Coronary artery (tissue), 2 donors: ENCODE measurements around the gene PLXNA4.
"Not testable (repeated sequence)": the region's sequence is repeated elsewhere in the genome, so short reads cannot be mapped to it uniquely, and the experiment has no call there.

Experiments used
- DNase-seq: peaks from one replicate; pipeline ENCODE4 v3.0.0-alpha.2; 2017; ENCODE audit warnings: low spot score
- H3K27ac ChIP-seq, 2 donors: fragments of 200-600 bp; sonication (generic); one replicate each; pipeline ENCODE4 v1.5.1; 2016 to 2019
- H3K4me3 ChIP-seq: fragments of 200-600 bp; sonication (generic); 2 replicates; pipeline ENCODE4 v1.5.1; 2016; ENCODE audit warnings: mild to moderate bottlenecking, moderate library complexity
- CTCF ChIP-seq: fragments of 200-600 bp; sonication (generic); IDR thresholded peaks from one replicate; pipeline ENCODE4 v1.5.1; 2019; ENCODE audit warnings: antibody characterized with exemption

The PLXNA4 gene

GRCh38 chr7:132604121-132604520 is 27.9 kb upstream of the PLXNA4 start:
- no peak overlapping the region for H3K27ac ChIP-seq
- TF ChIP-seq CTCF = no peak
- no peak overlapping the region for H3K4me3 ChIP-seq
- no peak for DNase-seq

- Histone ChIP-seq H3K4me3 (no peak overlapping the region), H3K27ac (no peak overlapping the region)
- DNase-seq = no peak
- no peak for TF ChIP-seq CTCF
These were observed 27.1 kb upstream of the PLXNA4 start for GRCh38 chr7:132603220-132603833.

DNA sequence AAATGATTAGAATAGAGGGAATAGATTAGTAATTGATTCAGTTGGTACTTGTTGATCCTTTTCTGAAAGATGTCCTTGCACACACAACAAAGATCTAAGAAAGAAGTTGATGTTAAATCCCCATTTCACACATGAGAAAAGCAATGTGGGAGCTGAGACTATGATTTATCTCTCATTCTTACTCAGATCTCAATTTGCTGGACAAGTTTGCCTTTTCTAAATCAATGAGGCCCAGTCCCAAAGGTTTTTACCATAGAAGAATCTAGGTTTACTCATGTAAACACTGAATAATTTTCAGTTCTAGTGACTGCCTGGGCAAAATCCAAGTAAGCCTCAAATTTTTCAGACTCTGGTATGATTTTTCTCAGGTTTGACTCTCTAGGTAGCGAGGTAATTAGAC is 25.5 kb upstream of the PLXNA4 start:
- no peak for DNase-seq

DNA sequence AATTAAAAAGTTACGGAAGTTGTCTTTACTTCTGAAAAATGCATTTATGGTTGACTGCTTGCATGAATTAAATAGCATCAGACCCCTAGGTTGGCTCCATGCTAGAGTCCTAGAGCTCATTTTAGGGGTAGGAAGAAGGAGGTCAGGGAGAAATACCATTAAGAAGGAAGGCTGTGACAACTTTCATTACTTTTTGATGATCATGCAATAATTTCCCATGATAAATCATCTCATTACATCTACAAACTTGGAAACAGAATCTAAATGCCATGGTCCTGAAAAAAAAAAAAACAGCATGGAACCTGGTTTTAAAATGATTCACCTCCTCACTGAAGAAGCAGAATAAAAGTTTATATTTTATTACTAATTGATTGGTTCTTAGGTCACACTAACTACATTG is 20.3 kb upstream of the PLXNA4 start:
- H3K4me3 ChIP-seq = no peak overlapping the region
- DNase-seq = no peak
- TF ChIP-seq CTCF = no peak
- H3K27ac ChIP-seq = no peak overlapping the region

More for the DNA sequence above, 25.5 kb upstream of the PLXNA4 start:
- H3K27ac ChIP-seq = no peak overlapping the region
- no peak for TF ChIP-seq CTCF
- H3K4me3 ChIP-seq = no peak overlapping the region

DNA sequence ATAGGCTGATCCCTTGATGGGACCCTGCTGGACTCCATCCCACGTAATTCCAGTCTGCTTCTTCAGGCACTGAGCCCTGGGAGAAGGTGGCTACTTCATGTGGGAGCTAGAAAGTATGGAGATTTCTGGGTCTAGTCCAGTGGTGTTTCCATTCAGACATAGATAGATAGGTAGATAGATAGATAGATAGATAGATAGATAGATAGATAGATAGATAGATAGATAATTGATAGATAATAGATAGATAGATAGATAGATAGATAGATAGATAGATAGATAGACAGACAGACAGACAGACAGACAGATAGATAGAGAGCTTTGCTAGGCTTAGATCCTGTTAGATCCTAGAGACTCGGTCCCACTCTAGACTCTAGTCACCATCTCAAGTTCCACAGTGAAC is 18.5 kb upstream of the PLXNA4 start:
- H3K27ac ChIP-seq, DNase-seq: not testable (repeated sequence)

DNA sequence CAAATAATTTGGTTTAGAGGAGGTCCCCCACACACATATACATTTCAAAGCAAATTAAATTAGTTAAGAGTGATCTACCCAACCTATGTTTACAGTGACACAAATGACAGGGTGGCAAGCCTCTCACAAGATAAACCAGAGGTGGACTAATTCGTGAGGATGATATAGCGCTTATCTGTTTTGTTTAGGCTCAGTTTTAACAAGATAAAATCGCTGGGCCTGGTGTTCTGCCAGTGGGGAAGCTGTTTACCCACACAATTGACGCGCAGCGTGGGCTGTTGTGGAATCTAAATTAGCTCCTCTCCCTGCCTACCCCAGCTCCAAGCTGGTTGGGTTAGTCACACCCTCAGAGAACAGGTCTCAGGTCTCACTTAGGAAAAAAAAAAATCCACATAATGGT is 16.7 kb upstream of the PLXNA4 start:
- Histone ChIP-seq H3K27ac (no peak overlapping the region), H3K4me3 (no peak overlapping the region)
- no peak for TF ChIP-seq CTCF
- no peak for DNase-seq

More for the DNA sequence above, 18.5 kb upstream of the PLXNA4 start:
- not testable (repeated sequence) for H3K4me3 ChIP-seq

DNA sequence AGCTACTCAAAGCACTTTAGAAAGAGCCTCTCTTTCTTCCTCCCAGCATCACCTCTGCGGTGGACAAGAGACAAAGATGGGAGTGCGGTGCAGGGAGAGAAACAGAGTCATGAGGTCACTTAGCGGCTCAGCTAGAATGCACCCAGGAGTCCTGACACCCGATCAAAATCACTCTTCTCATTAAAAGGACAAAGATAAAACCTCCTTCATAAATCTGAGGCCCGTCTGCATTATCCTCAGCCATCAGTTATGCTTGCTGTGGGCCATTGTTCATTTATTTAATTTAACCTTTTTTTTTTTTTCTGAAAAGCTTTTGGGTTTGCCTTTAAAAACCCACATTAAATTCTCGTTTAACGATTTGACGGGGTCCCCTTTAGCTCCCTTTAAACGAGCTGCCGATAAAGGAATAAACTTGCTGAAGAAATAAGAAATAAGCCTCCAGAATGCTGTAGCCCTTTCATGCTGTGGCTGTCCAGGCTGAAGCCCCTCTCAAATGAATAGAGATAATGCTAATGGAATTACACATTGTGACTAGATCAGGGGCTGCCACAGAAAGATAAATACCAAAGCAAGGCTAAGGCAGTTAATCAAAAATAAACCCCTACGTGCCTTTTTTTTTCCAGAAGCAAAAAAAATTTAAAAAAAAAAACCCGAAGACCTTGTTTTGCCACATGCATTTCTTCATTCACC is 16.1 kb upstream of the PLXNA4 start:
- no peak for TF ChIP-seq CTCF
- no peak overlapping the region for H3K4me3 ChIP-seq
- DNase-seq = no peak
- no peak overlapping the region for H3K27ac ChIP-seq
